ENCODE results near the gene ZNF521.

The ZNF521 gene

GRCh38 chr18:25077944-25078723, 273.8 kb downstream of the ZNF521 start:
- no peak for DNase-seq (ENCODE audit: low read depth in 1 of 2, low spot score in 1 of 2)

GRCh38 chr18:25077038-25077943, 274.7 kb downstream of the ZNF521 start:
- DNase-seq (ENCODE audit: low read depth in 1 of 2, low spot score in 1 of 2): no peak

- no peak for DNase-seq (ENCODE audit: low read depth in 1 of 2, low spot score in 1 of 2)
These were observed 276.2 kb downstream of the ZNF521 start for GRCh38 chr18:25075783-25076182.

DNA sequence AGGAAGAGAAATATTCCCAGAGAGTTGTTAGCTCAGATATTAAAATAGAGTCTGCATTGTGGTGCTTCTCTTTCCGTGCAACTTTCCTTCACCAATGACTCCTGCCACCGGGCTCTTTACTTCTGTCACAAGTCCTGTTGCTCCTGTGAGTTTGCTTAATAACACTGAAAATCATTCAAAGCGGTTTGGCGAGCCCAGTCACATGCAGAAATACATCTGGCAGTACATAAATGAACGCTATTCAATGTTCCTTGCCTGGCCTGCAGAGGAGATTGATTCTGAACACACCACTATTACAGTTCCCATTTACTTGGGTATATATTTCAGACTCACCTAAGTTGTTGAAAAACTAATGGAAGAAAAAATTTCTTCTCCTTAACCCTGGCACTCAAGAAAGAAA, 276.6 kb downstream of the ZNF521 start:
- DNase-seq (ENCODE audit: low read depth in 1 of 2, low spot score in 1 of 2): no peak

GRCh38 chr18:25074925-25075324, 277.0 kb downstream of the ZNF521 start:
- DNase-seq (ENCODE audit: low read depth in 1 of 2, low spot score in 1 of 2): no peak

DNA sequence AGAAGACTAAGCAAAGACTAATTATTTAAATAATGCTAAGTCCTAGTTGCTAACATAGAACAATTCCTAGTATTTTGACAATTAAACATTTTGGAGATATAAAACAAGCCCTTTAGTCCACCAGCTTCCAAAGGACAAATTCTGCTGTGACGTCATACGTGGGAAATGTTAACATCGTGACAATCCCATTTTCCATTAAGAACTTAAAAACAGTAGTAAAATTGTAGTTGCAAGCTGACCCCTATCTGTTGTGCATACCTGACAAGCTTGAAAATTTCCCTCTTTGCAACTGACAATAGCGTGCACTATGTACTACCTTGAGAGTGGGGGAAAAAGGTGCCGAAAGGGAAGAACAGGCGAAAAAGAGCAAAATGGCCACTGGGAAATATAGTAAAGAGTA, 279.8 kb downstream of the ZNF521 start:
- no peak for DNase-seq (ENCODE audit: low read depth in 1 of 2, low spot score in 1 of 2)

DNA sequence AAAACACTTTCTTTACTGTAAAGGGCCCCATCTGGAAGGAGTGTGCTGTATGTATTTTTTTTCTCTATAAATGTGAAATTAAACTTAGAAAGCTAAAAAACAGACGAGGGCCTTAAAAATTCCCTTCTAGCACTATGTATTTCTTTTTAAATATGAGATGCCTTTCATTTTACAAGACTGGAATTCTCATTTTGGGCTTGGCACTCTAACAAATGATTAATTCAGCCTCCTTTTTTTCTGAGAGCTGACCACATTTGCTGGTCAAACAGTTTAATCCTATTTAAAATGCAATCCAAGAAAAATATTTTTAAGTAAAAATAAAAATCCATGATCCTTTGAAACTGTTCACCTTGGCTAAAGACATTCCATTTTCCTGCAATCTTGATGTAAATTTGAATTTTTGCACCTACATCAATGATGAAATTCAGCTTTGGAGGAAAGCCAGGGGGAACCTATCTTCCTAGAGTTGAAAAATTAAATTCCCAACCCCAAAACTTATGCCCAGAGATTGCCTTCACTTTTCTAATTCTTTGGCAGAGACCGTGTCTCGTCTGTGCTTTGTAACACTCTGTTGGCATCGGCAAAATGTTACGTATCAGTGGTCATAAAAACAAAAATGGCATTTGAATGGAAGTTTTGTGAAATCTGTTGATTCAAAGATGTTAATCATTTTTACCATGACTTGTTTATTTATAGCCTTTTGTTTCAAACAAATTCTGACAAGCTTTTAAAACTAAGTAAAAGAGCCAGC, 284.5 kb downstream of the ZNF521 start:
- DNase-seq (ENCODE audit: low read depth in 1 of 2, low spot score in 1 of 2): no peak

DNA sequence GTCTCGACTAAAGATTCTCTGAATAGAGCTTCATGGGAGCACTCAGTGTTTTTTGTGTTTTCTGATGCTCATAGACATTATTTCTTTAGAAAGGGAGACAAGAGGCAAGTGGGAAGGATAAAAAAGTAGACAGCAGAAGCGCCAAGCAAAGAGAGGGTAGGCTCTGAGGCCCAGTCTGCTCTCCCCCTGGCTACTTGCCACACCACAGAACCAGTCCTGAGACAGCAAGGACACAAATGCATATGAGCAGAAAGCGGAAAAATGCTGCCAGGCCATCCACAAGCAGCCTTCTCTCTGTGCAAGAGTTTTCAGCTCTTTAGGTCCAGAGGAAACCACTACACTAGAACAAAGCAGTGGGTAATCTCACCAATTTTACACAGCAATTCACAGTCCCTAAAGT, 285.4 kb downstream of the ZNF521 start:
- DNase-seq (ENCODE audit: low read depth in 1 of 2, low spot score in 1 of 2): no peak

DNA sequence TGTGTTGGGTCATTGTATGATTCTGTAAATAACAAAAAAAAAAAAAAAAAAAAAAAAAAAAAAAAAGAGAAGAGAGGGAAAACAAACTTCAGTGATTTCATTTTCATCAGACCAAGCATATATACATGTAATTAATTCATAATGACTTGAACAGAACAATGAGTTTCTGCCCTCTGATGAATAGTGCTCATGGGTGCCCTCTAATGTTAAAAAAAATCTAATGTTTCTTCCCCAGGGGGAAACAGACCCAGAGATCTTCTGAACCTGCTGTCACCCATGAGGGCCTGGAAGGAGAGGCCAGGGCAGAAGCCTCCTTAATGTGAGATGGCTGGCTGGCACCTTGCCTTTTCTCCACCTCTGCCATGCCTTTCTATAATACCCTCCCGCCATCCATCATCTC, 289.2 kb downstream of the ZNF521 start:
- no peak for DNase-seq (ENCODE audit: low read depth in 1 of 2, low spot score in 1 of 2)

DNA sequence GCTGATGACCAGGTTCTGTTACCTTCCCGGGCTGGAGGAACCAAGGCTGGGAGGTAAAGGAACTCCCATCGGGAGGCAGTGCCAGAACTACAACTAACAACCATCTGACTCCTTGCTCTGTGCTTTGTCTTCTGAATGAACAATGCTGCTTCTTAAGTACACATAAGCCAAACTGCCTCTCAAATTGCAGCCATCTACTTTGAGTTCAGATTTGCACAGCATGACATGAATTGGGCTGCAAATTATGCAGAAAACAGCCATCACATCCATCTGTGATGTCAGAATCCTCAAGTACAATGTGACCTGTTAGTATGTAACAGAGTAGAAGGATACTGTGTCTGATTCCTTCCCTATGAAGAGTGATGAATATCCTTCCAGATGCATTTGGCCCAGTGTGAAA, 290.6 kb downstream of the ZNF521 start:
- DNase-seq (ENCODE audit: low read depth in 1 of 2, low spot score in 1 of 2): no peak

DNA sequence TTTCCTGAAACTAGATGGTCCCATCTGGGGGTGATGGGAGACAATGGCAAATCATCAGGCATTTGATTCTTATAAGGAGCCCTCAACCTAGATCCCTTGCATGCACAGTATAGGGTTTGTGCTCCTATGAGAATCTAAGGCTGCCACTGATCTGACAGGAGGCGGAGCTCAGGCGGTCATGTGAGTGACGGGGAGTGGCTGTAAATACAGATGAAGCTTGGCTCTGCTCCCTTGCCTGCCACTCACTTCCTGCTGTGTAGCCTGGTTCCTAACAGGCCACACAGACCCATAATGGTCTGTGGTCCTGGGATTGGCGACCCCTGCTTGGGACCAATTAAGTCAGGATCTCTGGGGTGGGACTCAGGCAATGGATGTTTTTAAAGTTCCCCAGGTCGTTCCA, 293.4 kb downstream of the ZNF521 start:
- no peak for DNase-seq (ENCODE audit: low read depth in 1 of 2, low spot score in 1 of 2)

GRCh38 chr18:25057491-25058050, 294.4 kb downstream of the ZNF521 start:
- no peak for DNase-seq (ENCODE audit: low read depth in 1 of 2, low spot score in 1 of 2)

DNA sequence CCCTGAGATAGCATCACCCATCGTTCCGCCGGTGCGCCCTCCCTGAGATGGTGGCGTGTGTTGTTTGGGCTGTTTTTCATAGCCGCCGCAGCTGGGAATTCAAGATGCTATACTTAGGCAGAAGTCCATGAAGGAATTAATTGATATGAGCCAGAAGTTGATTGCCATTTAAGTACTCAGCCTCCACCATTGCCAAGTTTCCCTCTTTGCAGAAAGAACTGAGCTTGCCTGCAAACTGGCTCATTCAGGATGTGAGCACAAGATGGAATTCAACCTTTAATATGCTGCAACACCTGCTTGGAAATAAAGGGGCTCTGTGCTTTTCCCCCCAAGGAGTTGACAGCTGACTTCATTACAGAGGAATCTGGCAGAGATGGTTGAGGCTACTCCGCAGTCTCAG, 295.5 kb downstream of the ZNF521 start:
- no peak for DNase-seq (ENCODE audit: low read depth in 1 of 2, low spot score in 1 of 2)

GRCh38 chr18:25055076-25055475, 296.9 kb downstream of the ZNF521 start:
- DNase-seq (ENCODE audit: low read depth in 1 of 2, low spot score in 1 of 2): no peak

- no peak for DNase-seq (ENCODE audit: low read depth in 1 of 2, low spot score in 1 of 2)
These were observed 298.5 kb downstream of the ZNF521 start for GRCh38 chr18:25053466-25053865.

DNA sequence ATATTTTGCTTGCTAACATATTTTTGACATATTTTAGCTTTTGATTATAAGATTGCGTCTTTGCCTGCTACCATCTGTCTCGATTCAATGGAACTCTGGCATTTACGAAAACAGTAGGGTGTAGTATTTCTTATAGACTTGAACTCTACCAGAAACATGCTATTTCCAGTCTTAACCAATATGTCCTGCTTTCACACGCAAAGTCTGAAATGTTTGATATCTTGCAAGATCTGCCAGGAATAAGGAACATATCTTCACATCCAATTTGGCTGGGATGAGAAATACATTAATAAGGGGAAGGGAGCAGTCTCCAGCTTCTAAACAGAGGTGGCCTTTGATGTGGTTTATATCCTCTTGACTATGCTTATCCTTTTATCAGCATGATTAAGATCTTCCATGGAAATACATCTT, 299.4 kb downstream of the ZNF521 start:
- DNase-seq (ENCODE audit: low read depth in 1 of 2, low spot score in 1 of 2): no peak

GRCh38 chr18:25050605-25051004, 301.4 kb downstream of the ZNF521 start:
- DNase-seq (ENCODE audit: low read depth in 1 of 2, low spot score in 1 of 2): no peak

- DNase-seq (ENCODE audit: low read depth in 1 of 2, low spot score in 1 of 2): no peak
These were observed 304.0 kb downstream of the ZNF521 start for GRCh38 chr18:25047983-25048382.

DNA sequence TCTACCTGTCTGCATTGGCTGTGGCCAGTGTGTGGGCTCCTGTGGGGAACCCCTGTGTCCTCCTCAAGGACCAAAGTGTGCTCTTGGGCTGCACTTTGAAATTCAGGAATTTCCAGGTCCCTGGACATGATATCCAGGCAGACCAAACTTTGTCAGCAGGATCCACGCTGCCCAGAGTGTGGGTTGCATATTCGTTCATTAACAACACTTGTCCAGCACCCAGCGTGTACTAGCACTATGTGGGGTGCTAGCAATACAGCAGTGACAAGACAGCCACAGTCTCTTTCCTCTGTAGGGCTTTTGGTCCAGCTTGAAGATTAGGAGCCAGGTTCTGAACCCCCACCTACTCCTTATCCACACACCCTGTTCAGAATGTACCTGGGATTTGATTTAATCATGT, 304.5 kb downstream of the ZNF521 start:
- no peak for DNase-seq (ENCODE audit: low read depth in 1 of 2, low spot score in 1 of 2)

GRCh38 chr18:25044694-25045093, 307.3 kb downstream of the ZNF521 start:
- no peak for DNase-seq (ENCODE audit: low read depth in 1 of 2, low spot score in 1 of 2)

GRCh38 chr18:25043104-25043503, 308.9 kb downstream of the ZNF521 start:
- DNase-seq (ENCODE audit: low read depth in 1 of 2, low spot score in 1 of 2): no peak

All from stimulated activated CD4-positive, alpha-beta T cell treated with anti-CD3 and anti-CD28 coated beads, Interleukin-15, amount 100 ng/mL, for 1 hour (primary cell).